H9 (cell line): Measurements from ENCODE around the gene DAZ2. TPM values are rescaled to one million over a fixed set of nuclear protein-coding genes. Genes with fewer than 3 reads are reported as not detected.
"Not testable (repeated sequence)": the region's sequence is repeated elsewhere in the genome, so short reads cannot be mapped to it uniquely, and the experiment has no call there.

Experiments used
- DNase-seq: peaks from one replicate; pipeline ENCODE4 v3.0.0-alpha.2; 2017
- H2AFZ ChIP-seq: one replicate; pipeline ENCODE4 v1.6.1; 2013; ENCODE audit warnings: mild to moderate bottlenecking, low read length, control low read depth, moderate library complexity
- H2AK5ac ChIP-seq: 2 replicates; pipeline ENCODE4 v1.6.1; 2013; ENCODE audit warnings: low read length, control low read depth, mixed read lengths; ENCODE audit not compliant: insufficient read length
- H2BK120ac ChIP-seq: one replicate; pipeline ENCODE4 v1.6.1; 2013; ENCODE audit warnings: low read depth, mild to moderate bottlenecking, low read length, control low read depth, inconsistent platforms; ENCODE audit not compliant: poor library complexity, severe bottlenecking
- H2BK12ac ChIP-seq: 2 replicates; pipeline ENCODE4 v1.6.1; 2013; ENCODE audit warnings: low read length, control low read depth, mixed read lengths, low read depth; ENCODE audit not compliant: insufficient read length
- H2BK15ac ChIP-seq: 2 replicates; pipeline ENCODE4 v1.6.1; 2013; ENCODE audit warnings: low read depth, low read length, control low read depth
- H2BK20ac ChIP-seq: one replicate; pipeline ENCODE4 v1.6.1; 2013; ENCODE audit warnings: low read depth, mild to moderate bottlenecking, low read length, control low read depth, inconsistent platforms; ENCODE audit not compliant: poor library complexity, severe bottlenecking
- H2BK5ac ChIP-seq: 2 replicates; pipeline ENCODE4 v1.6.1; 2013; ENCODE audit warnings: low read length, control low read depth, mixed read lengths; ENCODE audit not compliant: insufficient read length
- H3K14ac ChIP-seq: 2 replicates; pipeline ENCODE4 v1.6.1; 2013; ENCODE audit warnings: low read length, control low read depth; ENCODE audit not compliant: insufficient read depth
- H3K18ac ChIP-seq: 2 replicates; pipeline ENCODE4 v1.6.1; 2013; ENCODE audit warnings: low read depth, mild to moderate bottlenecking, mixed read lengths, low read length, control low read depth; ENCODE audit not compliant: insufficient read length
- H3K23ac ChIP-seq: 2 replicates; pipeline ENCODE4 v1.6.1; 2013; ENCODE audit warnings: low read length, control low read depth, mixed read lengths, low read depth; ENCODE audit not compliant: insufficient read length
- H3K23me2 ChIP-seq: 2 replicates; pipeline ENCODE4 v1.6.1; 2013; ENCODE audit warnings: low read depth, mild to moderate bottlenecking, mixed read lengths, low read length, control low read depth; ENCODE audit not compliant: insufficient read length, poor library complexity, severe bottlenecking
- H3K27ac ChIP-seq: 2 replicates; pipeline ENCODE4 v1.5.1; 2013; ENCODE audit warnings: low read length, control low read depth, mixed read lengths, low read depth; ENCODE audit not compliant: insufficient read length
- H3K27me3 ChIP-seq: 2 replicates; pipeline ENCODE4 v1.6.1; 2013; ENCODE audit warnings: low read length, control low read depth, inconsistent platforms; ENCODE audit not compliant: insufficient read depth
- H3K4ac ChIP-seq: 2 replicates; pipeline ENCODE4 v1.6.1; 2013; ENCODE audit warnings: low read depth, mild to moderate bottlenecking, control low read depth, inconsistent platforms, low read length, moderate library complexity
- H3K4me1 ChIP-seq: 2 replicates; pipeline ENCODE4 v1.6.1; 2013; ENCODE audit warnings: low read length, control low read depth, inconsistent platforms; ENCODE audit not compliant: insufficient read depth
- H3K4me2 ChIP-seq: 2 replicates; pipeline ENCODE4 v1.6.1; 2013; ENCODE audit warnings: low read length, control low read depth, mixed read lengths; ENCODE audit not compliant: insufficient read length, insufficient read depth
- H3K56ac ChIP-seq: 2 replicates; pipeline ENCODE4 v1.6.1; 2013; ENCODE audit warnings: low read depth, mild to moderate bottlenecking, mixed read lengths, low read length, control low read depth; ENCODE audit not compliant: insufficient read length
- H3K79me1 ChIP-seq: 2 replicates; pipeline ENCODE4 v1.6.1; 2013; ENCODE audit warnings: low read depth, mild to moderate bottlenecking, moderate library complexity, low read length, control low read depth, inconsistent platforms; ENCODE audit not compliant: insufficient read depth, poor library complexity, severe bottlenecking
- H3K79me2 ChIP-seq: 2 replicates; pipeline ENCODE4 v1.6.1; 2013; ENCODE audit warnings: low read length, control low read depth, inconsistent platforms; ENCODE audit not compliant: insufficient read depth
- H3K9ac ChIP-seq: 2 replicates; pipeline ENCODE4 v1.6.1; 2013; ENCODE audit warnings: low read length, control low read depth, mixed read lengths; ENCODE audit not compliant: insufficient read length; ENCODE audit errors: extremely low read depth
- H3K9me3 ChIP-seq: one replicate; pipeline ENCODE4 v1.6.1; 2013; ENCODE audit warnings: low read depth, low read length, inconsistent platforms; ENCODE audit not compliant: control insufficient read depth
- H3T11ph ChIP-seq: one replicate; pipeline ENCODE4 v1.6.1; 2013; ENCODE audit warnings: mild to moderate bottlenecking, low read length, control low read depth, inconsistent platforms
- H4K20me1 ChIP-seq: one replicate; pipeline ENCODE4 v1.6.1; 2013; ENCODE audit not compliant: control insufficient read depth, insufficient read length, insufficient read depth
- H4K5ac ChIP-seq: 2 replicates; pipeline ENCODE4 v1.6.1; 2013; ENCODE audit warnings: low read depth, mild to moderate bottlenecking, mixed read lengths, low read length, control low read depth; ENCODE audit not compliant: insufficient read length
- H4K8ac ChIP-seq: replicated peaks from 2 replicates; pipeline ENCODE4 v1.6.1; 2013; ENCODE audit warnings: low read length, control low read depth, mixed read lengths, low read depth; ENCODE audit not compliant: insufficient read length
- H4K91ac ChIP-seq: 2 replicates; pipeline ENCODE4 v1.6.1; 2013; ENCODE audit warnings: low read depth, mild to moderate bottlenecking, moderate library complexity, mixed read lengths, low read length, control low read depth; ENCODE audit not compliant: insufficient read length
- H3K27ac Mint-ChIP-seq, 3 experiments: 2 replicates in 2 of 3; 3 replicates in 1 of 3; pipeline ENCODE4 v1.8.0; 2020 to 2021; ENCODE audit warnings: mixed read lengths in 3 of 3, mild to moderate bottlenecking in 1 of 3, moderate library complexity in 1 of 3
- H3K27me3 Mint-ChIP-seq: 2 replicates; pipeline ENCODE4 v1.8.0; 2021; ENCODE audit warnings: low read depth, mild to moderate bottlenecking, moderate library complexity, mixed read lengths
- H3K36me3 Mint-ChIP-seq, 3 experiments: 2 replicates in 2 of 3; 3 replicates in 1 of 3; pipeline ENCODE4 v1.8.0; 2020 to 2021; ENCODE audit warnings: low read depth in 3 of 3, mixed read lengths in 3 of 3; ENCODE audit not compliant: insufficient read depth in 1 of 3
- H3K4me1 Mint-ChIP-seq, 2 experiments: 2 replicates each; pipeline ENCODE4 v1.8.0; 2020; ENCODE audit warnings: mixed read lengths in 2 of 2
- H3K4me3 Mint-ChIP-seq, 2 experiments: 2 replicates in 1 of 2; 3 replicates in 1 of 2; pipeline ENCODE4 v1.8.0; 2020 to 2021; ENCODE audit warnings: mild to moderate bottlenecking in 2 of 2, mixed read lengths in 2 of 2, moderate library complexity in 1 of 2
- H3K9me3 Mint-ChIP-seq, 2 experiments: 2 replicates in 1 of 2; 3 replicates in 1 of 2; pipeline ENCODE4 v1.8.0; 2020; ENCODE audit warnings: mild to moderate bottlenecking in 2 of 2, mixed read lengths in 2 of 2, moderate library complexity in 1 of 2
- WGBS: extraction: QIAGEN DNeasy Blood & Tissue Kit; methylation state at CpG from one replicate; pipeline ENCODE4 v1.1.7; 2013; ENCODE audit warnings: missing lambda C conversion rate, low lambda C conversion rate, mixed read lengths; ENCODE audit not compliant: insufficient read length; ENCODE audit errors: extremely low coverage; 5-methylcytosine and 5-hydroxymethylcytosine counted together
- total RNA-seq: library from RNA; stranded (reverse); gene quantifications from 2 replicates; pipeline ENCODE4 v1.2.1, GENCODE V29; 2021

Gene DAZ2
- total RNA-seq, 1 experiment from 2014 or later: not detected

GRCh38 chrY:23207455-23207854 lies 11.9 kb upstream of the DAZ2 start:
- H3K27ac ChIP-seq, H2BK12ac ChIP-seq, H4K20me1 ChIP-seq, H3K56ac ChIP-seq, H3K79me2 ChIP-seq, H2BK15ac ChIP-seq, H3K4me3 Mint-ChIP-seq, H2BK120ac ChIP-seq, H3K9me3 Mint-ChIP-seq, H3K79me1 ChIP-seq, H3K23ac ChIP-seq, H3K4me1 ChIP-seq, H3K9ac ChIP-seq, H3K23me2 ChIP-seq, H3K27me3 Mint-ChIP-seq, H2AK5ac ChIP-seq, DNase-seq, H2BK5ac ChIP-seq, H3K27ac Mint-ChIP-seq, H3K4me2 ChIP-seq, H3K4ac ChIP-seq, H2BK20ac ChIP-seq, H3K27me3 ChIP-seq, H3K4me1 Mint-ChIP-seq, H3K14ac ChIP-seq, H3K9me3 ChIP-seq, H3K36me3 Mint-ChIP-seq, H4K5ac ChIP-seq, H3K18ac ChIP-seq, H2AFZ ChIP-seq, H4K91ac ChIP-seq, H3T11ph ChIP-seq, H4K8ac ChIP-seq: not testable (repeated sequence)
- no CpG with 5 or more reads among the region's 4 CpGs for WGBS

- no CpG with 5 or more reads among the region's 4 CpGs for WGBS
- not testable (repeated sequence) for H2AFZ ChIP-seq, H3K27ac ChIP-seq, H3K9me3 Mint-ChIP-seq, H2BK12ac ChIP-seq, H3K9ac ChIP-seq, H3K14ac ChIP-seq, H3K79me1 ChIP-seq, H3K27me3 ChIP-seq, H3K36me3 Mint-ChIP-seq, H3K56ac ChIP-seq, H3K79me2 ChIP-seq, DNase-seq, H3K23ac ChIP-seq, H3T11ph ChIP-seq, H3K9me3 ChIP-seq, H2BK5ac ChIP-seq, H4K20me1 ChIP-seq, H3K4me1 ChIP-seq, H4K8ac ChIP-seq, H3K4ac ChIP-seq, H3K27me3 Mint-ChIP-seq, H2BK15ac ChIP-seq, H4K5ac ChIP-seq, H3K4me2 ChIP-seq, H2BK20ac ChIP-seq, H2AK5ac ChIP-seq, H3K4me1 Mint-ChIP-seq, H3K23me2 ChIP-seq, H3K4me3 Mint-ChIP-seq, H3K27ac Mint-ChIP-seq, H2BK120ac ChIP-seq, H3K18ac ChIP-seq, H4K91ac ChIP-seq
These were observed 9.4 kb upstream of the DAZ2 start for GRCh38 chrY:23209802-23210495.
